ENCODE measurements around the gene SORCS2. TPM values are rescaled to one million over a fixed set of nuclear protein-coding genes. Genes with fewer than 3 reads are reported as not detected.

SORCS2 gene
- polyA plus RNA-seq, 1 donor (not counting 4 experiments of a cell fraction or from before 2014, with no cell fraction given): 0.09 TPM

- H2AFZ ChIP-seq (ENCODE audit: control insufficient read depth, low read length): no peak overlapping the region
- H3K36me3 ChIP-seq (ENCODE audit: control insufficient read depth in 2 of 2, extremely low read depth in 1 of 2, insufficient read depth in 2 of 2, low read length in 2 of 2): no peaks in the 10 kb centered on the region
- no peaks in the 10 kb centered on the region for H3K9me3 ChIP-seq (ENCODE audit: control insufficient read depth, low read depth, low read length)
- H3K4me1 ChIP-seq (ENCODE audit: control insufficient read depth, extremely low read depth, insufficient read depth, low read length): no peaks in the 10 kb centered on the region
- TF ChIP-seq EZH2 (IDR thresholded peaks at IDR 0.05; ENCODE audit: low read length): no peak
- TF ChIP-seq, protein P1, sequence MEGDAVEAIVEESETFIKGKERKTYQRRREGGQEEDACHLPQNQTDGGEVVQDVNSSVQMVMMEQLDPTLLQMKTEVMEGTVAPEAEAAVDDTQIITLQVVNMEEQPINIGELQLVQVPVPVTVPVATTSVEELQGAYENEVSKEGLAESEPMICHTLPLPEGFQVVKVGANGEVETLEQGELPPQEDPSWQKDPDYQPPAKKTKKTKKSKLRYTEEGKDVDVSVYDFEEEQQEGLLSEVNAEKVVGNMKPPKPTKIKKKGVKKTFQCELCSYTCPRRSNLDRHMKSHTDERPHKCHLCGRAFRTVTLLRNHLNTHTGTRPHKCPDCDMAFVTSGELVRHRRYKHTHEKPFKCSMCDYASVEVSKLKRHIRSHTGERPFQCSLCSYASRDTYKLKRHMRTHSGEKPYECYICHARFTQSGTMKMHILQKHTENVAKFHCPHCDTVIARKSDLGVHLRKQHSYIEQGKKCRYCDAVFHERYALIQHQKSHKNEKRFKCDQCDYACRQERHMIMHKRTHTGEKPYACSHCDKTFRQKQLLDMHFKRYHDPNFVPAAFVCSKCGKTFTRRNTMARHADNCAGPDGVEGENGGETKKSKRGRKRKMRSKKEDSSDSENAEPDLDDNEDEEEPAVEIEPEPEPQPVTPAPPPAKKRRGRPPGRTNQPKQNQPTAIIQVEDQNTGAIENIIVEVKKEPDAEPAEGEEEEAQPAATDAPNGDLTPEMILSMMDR (optimal IDR thresholded peaks at IDR 0.05 in 1 of 3, IDR thresholded peaks at IDR 0.05 in 1 of 3, conservative IDR thresholded peaks at IDR 0.05 in 1 of 3; ENCODE audit: extremely low read depth in 1 of 3, insufficient read depth in 2 of 3, low read length in 3 of 3): no peak
- no peaks in the 10 kb centered on the region for H4K20me1 ChIP-seq (ENCODE audit: control insufficient read depth, extremely low read depth, insufficient read depth, low read length)
- no peak for DNase-seq (ENCODE audit: low read depth, low spot score)
- H3K9me1 ChIP-seq (ENCODE audit: control insufficient read depth, extremely low read depth, insufficient read depth, low read length): no peaks in the 10 kb centered on the region
- no peaks in the 10 kb centered on the region for H3K27me3 ChIP-seq (ENCODE audit: control insufficient read depth, extremely low read depth, insufficient read depth, low read length)
- H3K4me3 ChIP-seq (ENCODE audit: control insufficient read depth in 2 of 3, extremely low read depth in 1 of 3, insufficient read depth in 2 of 3, low read depth in 1 of 3, low read length in 3 of 3): no peak overlapping the region
- H3K9ac ChIP-seq (ENCODE audit: control insufficient read depth, extremely low read depth, insufficient read depth, low read length): no peak overlapping the region
- H3K4me2 ChIP-seq (ENCODE audit: control insufficient read depth, extremely low read depth, insufficient read depth, low read depth, low read length): no peak overlapping the region
- H3K27ac ChIP-seq (ENCODE audit: control insufficient read depth, insufficient read depth, low read length): no peak overlapping the region
- FAIRE-seq: no peak
- H3K79me2 ChIP-seq (ENCODE audit: control insufficient read depth, insufficient read depth, low read length): no peaks in the 10 kb centered on the region
- dilution Hi-C loops (cut with MboI; ENCODE audit: extremely low pct_ligation_motif_present, low sequenced_read_pairs): no loop called here
Measured at GRCh38 chr4:7536876-7537275, 344.5 kb downstream of the SORCS2 start.

GRCh38 chr4:7537853-7538400, 345.6 kb downstream of the SORCS2 start:
- H3K9ac ChIP-seq (ENCODE audit: control insufficient read depth, extremely low read depth, insufficient read depth, low read length): no peak overlapping the region
- H3K9me3 ChIP-seq (ENCODE audit: control insufficient read depth, low read depth, low read length): no peaks in the 10 kb centered on the region
- H3K79me2 ChIP-seq (ENCODE audit: control insufficient read depth, insufficient read depth, low read length): no peaks in the 10 kb centered on the region
- dilution Hi-C loops (cut with MboI; ENCODE audit: extremely low pct_ligation_motif_present, low sequenced_read_pairs): no loop called here
- H3K36me3 ChIP-seq (ENCODE audit: control insufficient read depth in 2 of 2, extremely low read depth in 1 of 2, insufficient read depth in 2 of 2, low read length in 2 of 2): no peaks in the 10 kb centered on the region
- peaks cover 2% of the 10 kb centered on the region for H3K27me3 ChIP-seq (ENCODE audit: control insufficient read depth, extremely low read depth, insufficient read depth, low read length)
- FAIRE-seq (no peak), DNase-seq (ENCODE audit: low read depth, low spot score) (no peak)
- no peak for TF ChIP-seq EZH2 (IDR thresholded peaks at IDR 0.05; ENCODE audit: low read length)
- TF ChIP-seq, protein P1 (optimal IDR thresholded peaks at IDR 0.05 in 1 of 3, IDR thresholded peaks at IDR 0.05 in 1 of 3, conservative IDR thresholded peaks at IDR 0.05 in 1 of 3; ENCODE audit: extremely low read depth in 1 of 3, insufficient read depth in 2 of 3, low read length in 3 of 3): no peak
- H3K9me1 ChIP-seq (ENCODE audit: control insufficient read depth, extremely low read depth, insufficient read depth, low read length): no peaks in the 10 kb centered on the region
- no peak overlapping the region for H3K27ac ChIP-seq (ENCODE audit: control insufficient read depth, insufficient read depth, low read length)
- no peak overlapping the region for H2AFZ ChIP-seq (ENCODE audit: control insufficient read depth, low read length)
- H3K4me2 ChIP-seq (ENCODE audit: control insufficient read depth, extremely low read depth, insufficient read depth, low read depth, low read length): no peak overlapping the region
- no peak overlapping the region for H3K4me3 ChIP-seq (ENCODE audit: control insufficient read depth in 2 of 3, extremely low read depth in 1 of 3, insufficient read depth in 2 of 3, low read depth in 1 of 3, low read length in 3 of 3)
- no peaks in the 10 kb centered on the region for H3K4me1 ChIP-seq (ENCODE audit: control insufficient read depth, extremely low read depth, insufficient read depth, low read length)
- no peaks in the 10 kb centered on the region for H4K20me1 ChIP-seq (ENCODE audit: control insufficient read depth, extremely low read depth, insufficient read depth, low read length)

All from keratinocyte (primary cell).